Heart left ventricle (tissue), 16 donors: Measurements from ENCODE around the gene NRSN2. TPM values are rescaled to one million over a fixed set of nuclear protein-coding genes. Genes with fewer than 3 reads are reported as not detected.
A peak's percentile ranks its signal among the peaks of the same experiment; 100 is the strongest.
"Not testable (repeated sequence)": the region's sequence is repeated elsewhere in the genome, so short reads cannot be mapped to it uniquely, and the experiment has no call there.

Source experiments
- ATAC-seq, 4 donors: fragments of 200-7000 bp; cut with Tn5 transposase; one replicate each; pipeline ENCODE4 v1.9.1; 2020 to 2022; ENCODE audit warnings: moderate library complexity in 4 of 4, mild to moderate bottlenecking in 3 of 4, moderate number of reproducible peaks in 1 of 4
- DNase-seq, 5 donors: peaks; one replicate each; pipeline ENCODE4 v3.0.0-alpha.2; 2020
- H3K27ac ChIP-seq, 12 donors: fragments of 200-600 bp; sonication (generic) in 4 of 12; one replicate each; pipeline versions ENCODE4 v1.5.0 to v1.8.0; 2016 to 2022; ENCODE audit warnings: mild to moderate bottlenecking in 2 of 12
- H3K27me3 ChIP-seq, 9 donors: fragments of 200-600 bp; sonication (generic) in 2 of 9; one replicate each; pipeline versions ENCODE4 v1.5.1 to v1.8.0; 2016 to 2022; ENCODE audit warnings: mild to moderate bottlenecking in 3 of 9
- H3K36me3 ChIP-seq, 9 donors: fragments of 200-600 bp; sonication (generic) in 2 of 9; one replicate each; pipeline versions ENCODE4 v1.5.0 to v1.8.0; 2018 to 2022; ENCODE audit warnings: mild to moderate bottlenecking in 2 of 9
- H3K4me1 ChIP-seq, 12 donors: fragments of 200-600 bp; sonication (generic) in 4 of 12; one replicate each; pipeline versions ENCODE4 v1.5.0 to v1.8.0; 2016 to 2022; ENCODE audit warnings: mild to moderate bottlenecking in 3 of 12
- H3K4me3 ChIP-seq, 12 donors: fragments of 200-600 bp; sonication (generic) in 4 of 12; one replicate each; pipeline versions ENCODE4 v1.5.0 to v1.8.0; 2017 to 2022; ENCODE audit warnings: mild to moderate bottlenecking in 9 of 12, moderate library complexity in 4 of 12
- H3K9me3 ChIP-seq, 12 donors: fragments of 200-600 bp; sonication (generic) in 4 of 12; one replicate each; pipeline versions ENCODE4 v1.5.0 to v1.8.0; 2016 to 2022; ENCODE audit warnings: mild to moderate bottlenecking in 1 of 12
- CTCF ChIP-seq, 12 donors: fragments of 200-600 bp; sonication (generic) in 4 of 12; IDR thresholded peaks; one replicate each; pipeline versions ENCODE4 v1.5.0 to v1.8.0; 2018 to 2022; ENCODE audit warnings: antibody characterized with exemption in 12 of 12, mild to moderate bottlenecking in 5 of 12
- POLR2A ChIP-seq, 2 donors: fragments of 450-650 bp; IDR thresholded peaks; one replicate each; pipeline ENCODE4 v1.6.1; 2017; ENCODE audit warnings: antibody characterized with exemption in 2 of 2, mild to moderate bottlenecking in 2 of 2, moderate library complexity in 2 of 2
- WGBS, 4 donors: extraction: QIAGEN DNeasy Blood & Tissue Kit in 2 of 4; methylation state at CpG; one replicate each; pipeline versions ENCODE4 v1.1.5 to v1.1.7; 2013 to 2018; 5-methylcytosine and 5-hydroxymethylcytosine counted together
- intact Hi-C, 10 donors: fragments of 100-400 bp; cut with DNase I; formaldehyde crosslinking; loops; one replicate each; pipeline versions ENCODE4 v1.11.1 to v1.14.2; 2022
- polyA plus RNA-seq, 2 donors: library from polyadenylated mRNA; stranded (reverse); fragments of 200-250 nt; gene quantifications; one replicate each; pipeline ENCODE4 v1.2.3, GENCODE V29; 2013
- total RNA-seq, 9 donors: library from RNA; depleted of rRNA in 2 of 9; stranded (reverse); fragments of >200 nt in 2 of 9; fragmentation: NEBNext Ultra II Directional in 3 of 9; extraction: Animal tissue kit (Norgen Biotek cat#: 25700) in 3 of 9; gene quantifications; one replicate each; pipeline versions ENCODE4 v1.1.0 to v1.2.4, GENCODE V29; 2016 to 2023
- donor health status: ischemic (EF 13 %, LVEDD 7.1; RV severe dilation, severe dysfunction).
- donor health status: healthy with polysubstance abuse.
- donor health status: DM: no; HTN: yes; CAD: no.
- donor health status: DM: no; HTN: no; CAD: no.
- donor health status: ischemic (EF 25% LVEDD 6.9; RV normal size, moderate dysfunction).
- donor health status: ischemic (EF 25% LVEDD 5.7; RV mildly dilated, moderate dysfunction).
- donor health status: healthy.
- donor health status: DM: yes; HTN: yes; CAD: no.
- donor health status: ischemic (EF 35%, LVEDD 5.7; RV mildly dilated, moderate dysfunction).
- donor health status: nonischemic (EF 11% LVEDD 7.7; RV severe dilation, severe dysfunction).
- donor health status: DM: yes; HTN: yes; CAD: no.
- donor health status: PGD.
- donor health status: ischemic (EF 29% LVEDD 5.4; RV normal size, mild dysfunction).
- donor health status: nonischemic (EF 23%, LVEDD 6.1; RV moderate dilation, normal function).

Gene NRSN2
- total and polyA plus RNA-seq, 11 donors: 13.8 to 49.5 (median 28.1) TPM

DNA sequence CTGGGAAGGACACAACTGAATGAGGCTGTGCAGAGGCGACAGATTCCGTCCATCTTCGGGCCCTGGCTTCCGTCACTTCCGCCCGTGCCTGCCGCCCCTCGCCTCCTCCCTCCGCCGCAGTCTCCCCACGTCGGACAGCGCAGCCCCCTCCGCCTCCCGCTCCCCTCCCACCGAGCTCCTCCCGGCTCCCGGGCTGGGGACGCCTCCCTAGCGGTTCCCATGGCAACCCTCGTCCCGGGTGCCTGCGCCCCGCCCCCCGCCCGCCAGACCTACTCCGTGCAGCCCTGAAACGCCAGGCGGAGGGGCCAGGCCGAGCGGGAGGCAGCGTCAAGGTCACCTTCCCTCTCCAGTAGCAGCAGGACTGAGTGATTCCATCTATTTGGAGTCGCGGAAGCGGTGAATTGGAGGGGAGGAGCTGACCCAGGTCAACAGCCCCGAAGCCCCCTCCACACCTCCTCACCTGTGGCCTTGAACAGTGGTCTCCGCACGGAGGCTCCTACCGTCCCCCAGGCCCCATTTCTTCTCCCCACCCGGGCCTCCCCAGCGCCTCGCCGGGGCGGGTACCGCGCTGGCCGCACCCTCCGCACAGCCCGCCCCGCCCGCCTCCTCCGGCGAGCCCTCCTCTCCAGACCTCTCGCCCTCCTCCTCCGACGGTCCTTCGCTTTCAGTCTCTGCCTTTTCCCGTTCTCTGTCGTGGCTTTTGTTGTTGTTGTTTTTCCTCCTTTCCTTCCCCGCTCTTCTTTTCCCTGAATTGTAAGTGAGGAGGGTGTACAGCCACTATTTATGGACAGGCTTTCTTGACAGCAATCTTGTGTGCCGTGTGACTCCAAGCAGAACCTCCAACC is 951 bp downstream of the NRSN2 start:
- ATAC-seq (peak; percentile 81 to 90 (median 90)), DNase-seq (peak; percentile 93 to 96 (median 95))
- Histone ChIP-seq H3K27ac (peak overlapping the region; percentile 88 to 99 (median 95)), H3K27me3 (no peaks in the 10 kb centered on the region), H3K9me3 (no peaks in the 10 kb centered on the region), H3K36me3 (peaks cover 0 to 30% (median 0%) of the 10 kb centered on the region in 9 donors), H3K4me3 (peak overlapping the region; percentile 69 to 97 (median 82)), H3K4me1 (peaks cover 0 to 35% (median 11%) of the 10 kb centered on the region in 12 donors)
- 0 to 1% (median 1%) methylated on average over 47 to 61 of the region's 61 CpGs for WGBS, 4 donors
- TF ChIP-seq CTCF (IDR thresholded peaks at IDR 0.05): no peak
- TF ChIP-seq POLR2A (IDR thresholded peaks at IDR 0.05): peak in 1 of 2 donors; percentile 61
- intact Hi-C loops: loop anchor here in 4 of 10 donors (2.0 to 5.0 kb wide), 5 partner anchors 23 to 304 kb away; partner anchors contain the start of genes CSNK2A1 (in 1 of the 4), RBCK1 (in 1 of the 4), SOX12 (in 1 of the 4) and SRXN1 (in 1 of the 4)

GRCh38 chr20:348972-349841 is 2.3 kb downstream of the NRSN2 start:
- TF ChIP-seq POLR2A (IDR thresholded peaks at IDR 0.05): no peak
- intact Hi-C loops: loop anchor here in 3 of 10 donors (2.0 to 5.0 kb wide), 4 partner anchors 58 to 303 kb away; partner anchors contain the start of genes CSNK2A1 (in 1 of the 3), RBCK1 (in 1 of the 3), SRXN1 (in 1 of the 3) and TBC1D20 (in 1 of the 3)
- DNase-seq: no peak
- no peaks in the 10 kb centered on the region for H3K27me3 ChIP-seq
- H3K4me3 ChIP-seq: peak overlapping the region in 3 of 12 donors; percentile 77 to 97 (median 89)
- H3K9me3 ChIP-seq: no peaks in the 10 kb centered on the region
- no peak for ATAC-seq
- peaks cover 0 to 37% (median 4%) of the 10 kb centered on the region in 9 donors for H3K36me3 ChIP-seq
- WGBS, 4 donors: 92 to 96% (median 94%) methylated on average over 18 to 19 of the region's 19 CpGs
- H3K4me1 ChIP-seq: peaks cover 0 to 32% (median 11%) of the 10 kb centered on the region in 12 donors
- H3K27ac ChIP-seq: peak overlapping the region in 5 of 12 donors; percentile 94 to 99 (median 98)

DNA sequence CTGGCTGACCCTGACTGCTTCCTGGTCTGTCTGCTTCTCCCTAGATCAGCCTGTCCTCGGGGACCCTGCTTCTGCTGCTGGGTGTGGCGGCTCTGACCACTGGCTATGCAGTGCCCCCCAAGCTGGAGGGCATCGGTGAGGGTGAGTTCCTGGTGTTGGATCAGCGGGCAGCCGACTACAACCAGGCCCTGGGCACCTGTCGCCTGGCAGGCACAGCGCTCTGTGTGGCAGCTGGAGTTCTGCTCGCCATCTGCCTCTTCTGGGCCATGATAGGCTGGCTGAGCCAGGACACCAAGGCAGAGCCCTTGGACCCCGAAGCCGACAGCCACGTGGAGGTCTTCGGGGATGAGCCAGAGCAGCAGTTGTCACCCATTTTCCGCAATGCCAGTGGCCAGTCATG is 6.3 kb downstream of the NRSN2 start:
- no peaks in the 10 kb centered on the region for H3K9me3 ChIP-seq
- no peak overlapping the region for H3K4me3 ChIP-seq
- H3K36me3 ChIP-seq: peaks cover 0 to 37% (median 4%) of the 10 kb centered on the region in 9 donors
- no peaks in the 10 kb centered on the region for H3K27me3 ChIP-seq
- peaks cover 0 to 16% (median 5%) of the 10 kb centered on the region in 12 donors for H3K4me1 ChIP-seq
- WGBS, 4 donors: 88 to 92% (median 91%) methylated on average over 5 to 13 of the region's 13 CpGs
- intact Hi-C loops: loop anchor here in 9 of 10 donors (2.0 to 10.0 kb wide), 15 partner anchors 54 to 392 kb away; partner anchors contain the start of genes CSNK2A1 (in 1 of the 9), RBCK1 (in 1 of the 9), SRXN1 (in 1 of the 9) and TBC1D20 (in 1 of the 9)
- ATAC-seq (no peak), DNase-seq (no peak)
- TF ChIP-seq POLR2A (IDR thresholded peaks at IDR 0.05) (no peak), CTCF (IDR thresholded peaks at IDR 0.05) (no peak)
- no peak overlapping the region for H3K27ac ChIP-seq

GRCh38 chr20:354298-354977 is 7.5 kb downstream of the NRSN2 start:
- ATAC-seq (peak; percentile 85 to 95 (median 90)), DNase-seq (peak; percentile 72 to 84 (median 72))
- Histone ChIP-seq H3K9me3 (no peaks in the 10 kb centered on the region), H3K4me1 (peaks cover 0 to 8% (median 0%) of the 10 kb centered on the region in 12 donors), H3K4me3 (no peak overlapping the region), H3K27me3 (no peaks in the 10 kb centered on the region), H3K27ac (no peak overlapping the region), H3K36me3 (peaks cover 0 to 36% (median 4%) of the 10 kb centered on the region in 9 donors)
- 13 to 20% (median 18%) methylated on average over 14 of the region's 14 CpGs for WGBS, 4 donors
- TF ChIP-seq POLR2A (IDR thresholded peaks at IDR 0.05): no peak
- TF ChIP-seq CTCF (IDR thresholded peaks at IDR 0.05): peak; percentile 93 to 98 (median 96)
- intact Hi-C loops: loop anchor here (1.0 to 10.0 kb wide), 18 partner anchors 52 to 390 kb away; partner anchors contain the start of genes CSNK2A1 (in 1 of the 10), RBCK1 (in 1 of the 10), SRXN1 (in 1 of the 10) and TBC1D20 (in 1 of the 10)

GRCh38 chr20:356154-356553 is 9.2 kb downstream of the NRSN2 start:
- WGBS, 4 donors: 86 to 96% (median 92%) methylated on average over 2 of the region's 2 CpGs
- H3K9me3 ChIP-seq, ATAC-seq, H3K4me1 ChIP-seq, H3K27ac ChIP-seq, H3K27me3 ChIP-seq, H3K4me3 ChIP-seq, DNase-seq: not testable (repeated sequence)
- peaks cover 0 to 24% (median 4%) of the 10 kb centered on the region in 9 donors for H3K36me3 ChIP-seq
- intact Hi-C loops: loop anchor here in 8 of 10 donors (5.0 to 10.0 kb wide), 8 partner anchors 69 to 389 kb away; partner anchors contain the start of gene SRXN1 (in 1 of the 8)
